ENCODE measurements around the gene MYLK4. TPM values are rescaled to one million over a fixed set of nuclear protein-coding genes. Genes with fewer than 3 reads are reported as not detected.

The MYLK4 gene
- polyA plus RNA-seq, 3 donors, result 0.04 to 0.45 (median 0.08) TPM

DNA sequence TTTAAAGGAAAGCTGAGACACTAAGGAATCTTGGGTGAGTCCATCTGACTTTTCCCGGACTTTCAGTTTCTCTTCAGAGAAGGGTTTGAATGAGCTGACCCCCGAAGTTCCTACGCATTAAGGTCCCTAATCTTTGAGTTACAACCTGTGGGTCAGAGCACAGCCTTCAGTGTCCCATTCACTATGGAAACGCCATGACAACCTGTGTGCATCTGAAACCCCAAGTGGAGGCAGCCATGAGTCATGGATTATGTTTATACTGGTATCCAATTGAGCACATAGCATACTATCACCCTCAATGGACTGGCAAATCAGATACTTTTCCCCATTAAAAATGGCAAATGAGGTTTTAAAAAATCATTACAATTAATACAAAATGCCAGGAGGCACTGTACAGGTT, 11.4 kb downstream of the MYLK4 start:
- TF ChIP-seq, protein P1, sequence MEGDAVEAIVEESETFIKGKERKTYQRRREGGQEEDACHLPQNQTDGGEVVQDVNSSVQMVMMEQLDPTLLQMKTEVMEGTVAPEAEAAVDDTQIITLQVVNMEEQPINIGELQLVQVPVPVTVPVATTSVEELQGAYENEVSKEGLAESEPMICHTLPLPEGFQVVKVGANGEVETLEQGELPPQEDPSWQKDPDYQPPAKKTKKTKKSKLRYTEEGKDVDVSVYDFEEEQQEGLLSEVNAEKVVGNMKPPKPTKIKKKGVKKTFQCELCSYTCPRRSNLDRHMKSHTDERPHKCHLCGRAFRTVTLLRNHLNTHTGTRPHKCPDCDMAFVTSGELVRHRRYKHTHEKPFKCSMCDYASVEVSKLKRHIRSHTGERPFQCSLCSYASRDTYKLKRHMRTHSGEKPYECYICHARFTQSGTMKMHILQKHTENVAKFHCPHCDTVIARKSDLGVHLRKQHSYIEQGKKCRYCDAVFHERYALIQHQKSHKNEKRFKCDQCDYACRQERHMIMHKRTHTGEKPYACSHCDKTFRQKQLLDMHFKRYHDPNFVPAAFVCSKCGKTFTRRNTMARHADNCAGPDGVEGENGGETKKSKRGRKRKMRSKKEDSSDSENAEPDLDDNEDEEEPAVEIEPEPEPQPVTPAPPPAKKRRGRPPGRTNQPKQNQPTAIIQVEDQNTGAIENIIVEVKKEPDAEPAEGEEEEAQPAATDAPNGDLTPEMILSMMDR (IDR thresholded peaks at IDR 0.05), result no peak
- H3K79me2 ChIP-seq (ENCODE audit: insufficient read depth, low read length), result no peaks in the 10 kb centered on the region
- H3K27ac ChIP-seq (ENCODE audit: low read depth in 1 of 2, low read length in 2 of 2), result no peak overlapping the region
- Mint-ChIP-seq H3K27ac (peak overlapping the region in 1 of 7 donors; percentile 12), H3K4me1 (peaks cover 17% of the 10 kb centered on the region), H3K9me3 (no peaks in the 10 kb centered on the region), H3K27me3 (ENCODE audit: low read depth in 3 of 3) (peaks cover 0 to 4% (median 0%) of the 10 kb centered on the region in 3 donors), H3K36me3 (no peaks in the 10 kb centered on the region), H3K4me3 (no peak overlapping the region)
- H3K27me3 ChIP-seq (ENCODE audit: control insufficient read depth in 2 of 2, insufficient read depth in 2 of 2, low read length in 2 of 2), result no peaks in the 10 kb centered on the region
- no peaks in the 10 kb centered on the region for H3K36me3 ChIP-seq (replicated peaks in 1 of 2; ENCODE audit: control insufficient read depth in 1 of 2, insufficient read depth in 2 of 2, low read length in 2 of 2)
- no peak for DNase-seq
- H3K9me3 ChIP-seq (replicated peaks in 1 of 2; ENCODE audit: control insufficient read depth in 1 of 2, insufficient read depth in 1 of 2, low read length in 2 of 2), result no peaks in the 10 kb centered on the region
- intact Hi-C loops (cut with micrococcal nuclease), result loop anchor here in 1 of 2 donors (10.0 kb wide), 1 partner anchor 205 kb away; no protein-coding TSS in a partner anchor
- no peaks in the 10 kb centered on the region for H3K4me1 ChIP-seq (ENCODE audit: control insufficient read depth in 1 of 2, insufficient read depth in 2 of 2, low read length in 2 of 2)
- no peak overlapping the region for H3K9ac ChIP-seq (ENCODE audit: insufficient read depth, low read length, poor library complexity, severe bottlenecking)
- H3K4me3 ChIP-seq (replicated peaks in 1 of 3; ENCODE audit: low read depth in 2 of 3, low read length in 3 of 3), result no peak overlapping the region
- no peak overlapping the region for H2AFZ ChIP-seq (ENCODE audit: insufficient read depth, low read depth, low read length, poor library complexity, severe bottlenecking)
- H3K4me2 ChIP-seq (replicated peaks; ENCODE audit: extremely low read depth, low read length, poor library complexity, severe bottlenecking), result no peak overlapping the region
- no peaks in the 10 kb centered on the region for H4K20me1 ChIP-seq (ENCODE audit: insufficient read depth, low read length)
- 94% methylated on average over 3 of the region's 4 CpGs for WGBS (ENCODE audit: insufficient coverage)

DNA sequence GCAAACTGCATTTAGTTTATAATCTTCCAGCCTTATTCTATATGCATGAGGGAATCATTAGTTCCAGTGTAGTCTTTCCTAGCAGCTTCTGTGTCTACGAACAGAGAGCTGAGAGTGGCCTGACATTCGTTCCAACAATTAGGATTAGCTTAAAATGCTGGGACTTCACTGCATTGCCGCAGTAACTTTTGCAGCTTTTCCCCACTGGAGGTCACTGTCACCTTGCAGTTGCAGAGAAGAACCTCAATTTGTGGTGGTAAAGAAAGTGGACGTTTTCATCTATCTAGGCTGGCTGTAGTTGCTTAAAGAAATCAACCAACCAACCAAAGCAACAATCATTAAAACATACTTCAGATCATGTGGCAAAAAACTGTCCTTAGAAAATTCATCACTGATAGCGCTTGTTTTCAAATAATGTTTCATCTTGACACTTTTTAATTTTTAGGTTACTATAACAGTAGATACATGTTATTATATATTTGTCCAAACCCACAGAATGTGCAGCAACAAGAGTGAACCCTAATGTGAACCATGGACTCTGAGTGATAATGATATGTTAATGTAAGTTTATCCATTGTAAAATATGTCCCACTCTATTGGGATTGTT, 12.2 kb downstream of the MYLK4 start:
- Histone ChIP-seq H3K4me1 (ENCODE audit: control insufficient read depth in 1 of 2, insufficient read depth in 2 of 2, low read length in 2 of 2) (peaks cover 8 to 9% of the 10 kb centered on the region in 2 donors), H3K36me3 (replicated peaks in 1 of 2; ENCODE audit: control insufficient read depth in 1 of 2, insufficient read depth in 2 of 2, low read length in 2 of 2) (no peaks in the 10 kb centered on the region), H3K4me3 (replicated peaks in 1 of 3; ENCODE audit: low read depth in 2 of 3, low read length in 3 of 3) (no peak overlapping the region), H3K9me3 (replicated peaks in 1 of 2; ENCODE audit: control insufficient read depth in 1 of 2, insufficient read depth in 1 of 2, low read length in 2 of 2) (no peaks in the 10 kb centered on the region), H4K20me1 (ENCODE audit: insufficient read depth, low read length) (no peaks in the 10 kb centered on the region), H3K9ac (ENCODE audit: insufficient read depth, low read length, poor library complexity, severe bottlenecking) (no peak overlapping the region), H3K4me2 (replicated peaks; ENCODE audit: extremely low read depth, low read length, poor library complexity, severe bottlenecking) (no peak overlapping the region), H2AFZ (ENCODE audit: insufficient read depth, low read depth, low read length, poor library complexity, severe bottlenecking) (no peak overlapping the region), H3K79me2 (ENCODE audit: insufficient read depth, low read length) (no peaks in the 10 kb centered on the region), H3K27ac (ENCODE audit: low read depth in 1 of 2, low read length in 2 of 2) (no peak overlapping the region), H3K27me3 (ENCODE audit: control insufficient read depth in 2 of 2, insufficient read depth in 2 of 2, low read length in 2 of 2) (no peaks in the 10 kb centered on the region)
- Mint-ChIP-seq H3K27me3 (ENCODE audit: low read depth in 3 of 3) (peaks cover 0 to 4% (median 0%) of the 10 kb centered on the region in 3 donors), H3K27ac (peak overlapping the region in 4 of 7 donors; percentile 31 to 71 (median 63)), H3K9me3 (no peaks in the 10 kb centered on the region), H3K4me3 (no peak overlapping the region), H3K36me3 (no peaks in the 10 kb centered on the region), H3K4me1 (peaks cover 26% of the 10 kb centered on the region)
- WGBS (ENCODE audit: insufficient coverage), result 0% methylated on average over 1 of the region's 5 CpGs
- intact Hi-C loops (cut with micrococcal nuclease), result loop anchor here in 1 of 2 donors (10.0 kb wide), 1 partner anchor 204 kb away; no protein-coding TSS in a partner anchor
- TF ChIP-seq, protein P1 (IDR thresholded peaks at IDR 0.05), result peak; percentile 73
- DNase-seq, result peak; percentile 43 to 58 (median 50)
